Left lung (tissue), 10 donors: ENCODE measurements around the gene NINJ1. TPM values are rescaled to one million over a fixed set of nuclear protein-coding genes. Genes with fewer than 3 reads are reported as not detected.

Experiments
- ATAC-seq: fragments of 200-7000 bp; cut with Tn5 transposase; one replicate; pipeline ENCODE4 v1.9.1; 2020; ENCODE audit warnings: moderate library complexity
- DNase-seq, 4 donors: peaks; one replicate each; pipeline ENCODE4 v3.0.0-alpha.2; 2013 to 2020
- H3K27ac ChIP-seq, 2 donors: fragments of 200-600 bp; sonication (generic) in 1 of 2; one replicate each; pipeline versions ENCODE4 v1.5.0 to v1.8.0; 2020 to 2021
- H3K27me3 ChIP-seq, 2 donors: fragments of 200-600 bp; sonication (generic) in 1 of 2; one replicate each; pipeline versions ENCODE4 v1.5.0 to v1.8.0; 2020 to 2021
- H3K36me3 ChIP-seq, 2 donors: fragments of 200-600 bp; sonication (generic) in 1 of 2; one replicate each; pipeline versions ENCODE4 v1.5.0 to v1.8.0; 2020 to 2021
- H3K4me1 ChIP-seq, 2 donors: fragments of 200-600 bp; one replicate each; pipeline ENCODE4 v1.8.0; 2021
- H3K4me3 ChIP-seq, 2 donors: fragments of 200-600 bp; sonication (generic) in 1 of 2; one replicate each; pipeline versions ENCODE4 v1.5.0 to v1.8.0; 2020 to 2021; ENCODE audit warnings: mild to moderate bottlenecking in 1 of 2
- H3K9me3 ChIP-seq, 2 donors: fragments of 200-600 bp; sonication (generic) in 1 of 2; one replicate each; pipeline versions ENCODE4 v1.5.0 to v1.8.0; 2020 to 2021
- CTCF ChIP-seq, 2 donors: fragments of 200-600 bp; sonication (generic) in 1 of 2; IDR thresholded peaks; one replicate each; pipeline versions ENCODE4 v1.5.0 to v1.8.0; 2021; ENCODE audit warnings: antibody characterized with exemption in 2 of 2
- intact Hi-C, 2 donors: fragments of 100-400 bp; cut with DNase I; formaldehyde crosslinking; loops; one replicate each; pipeline versions ENCODE4 v1.11.2 to v1.14.2; 2022
- polyA plus RNA-seq, 6 donors: library from polyadenylated mRNA; unstranded; fragments of 120-200 nt; gene quantifications; one replicate each; pipeline ENCODE4 v1.2.1, GENCODE V29; 2013; ENCODE audit not compliant: insufficient read length in 6 of 6
- total RNA-seq, 2 donors: library from RNA; stranded (reverse); fragmentation: NEBNext Ultra II Directional; extraction: Animal tissue kit (Norgen Biotek cat#: 25700); gene quantifications; one replicate each; pipeline ENCODE4 v1.2.1, GENCODE V29; 2021
- donor health status: DM: no; HTN: yes; CAD: no.
- donor health status: DM: no; HTN: no; CAD: no.

NINJ1 gene
- total and polyA plus RNA-seq, 8 donors: 29.8 to 83.5 (median 37.8) TPM

- H3K9me3 ChIP-seq: no peaks in the 10 kb centered on the region
- no peak overlapping the region for H3K4me3 ChIP-seq
- H3K27me3 ChIP-seq: no peaks in the 10 kb centered on the region
- H3K27ac ChIP-seq: peak overlapping the region; percentile 57 to 82
- peaks cover 28 to 91% of the 10 kb centered on the region in 2 donors for H3K4me1 ChIP-seq
- peaks cover 0 to 51% of the 10 kb centered on the region in 2 donors for H3K36me3 ChIP-seq
- TF ChIP-seq CTCF (IDR thresholded peaks at IDR 0.05): no peak
- intact Hi-C loops: no loop called here
- peak in 3 of 4 donors; percentile 46 to 60 (median 60) for DNase-seq
- peak; percentile 29 for ATAC-seq
Observed at GRCh38 chr9:93126825-93127368, 7.2 kb downstream of the NINJ1 start.

- peak in 1 of 4 donors; percentile 31 for DNase-seq
- H3K36me3 ChIP-seq: peaks cover 0 to 58% of the 10 kb centered on the region in 2 donors
- ATAC-seq: no peak
- no peaks in the 10 kb centered on the region for H3K9me3 ChIP-seq
- no peak for TF ChIP-seq CTCF (IDR thresholded peaks at IDR 0.05)
- H3K27ac ChIP-seq: peak overlapping the region in 1 of 2 donors; percentile 82
- intact Hi-C loops: no loop called here
- peaks cover 22 to 91% of the 10 kb centered on the region in 2 donors for H3K4me1 ChIP-seq
- H3K4me3 ChIP-seq: no peak overlapping the region
- H3K27me3 ChIP-seq: no peaks in the 10 kb centered on the region
Observed at GRCh38 chr9:93126151-93126781, 7.8 kb downstream of the NINJ1 start.

GRCh38 chr9:93125331-93125894 is 8.6 kb downstream of the NINJ1 start:
- H3K9me3 ChIP-seq: no peaks in the 10 kb centered on the region
- peaks cover 0 to 60% of the 10 kb centered on the region in 2 donors for H3K36me3 ChIP-seq

GRCh38 chr9:93124793-93125192 is 9.3 kb downstream of the NINJ1 start:
- no peak for ATAC-seq
- intact Hi-C loops: no loop called here
- Histone ChIP-seq H3K9me3 (no peaks in the 10 kb centered on the region), H3K4me1 (peaks cover 20 to 91% of the 10 kb centered on the region in 2 donors), H3K4me3 (no peak overlapping the region), H3K27me3 (no peaks in the 10 kb centered on the region), H3K27ac (no peak overlapping the region), H3K36me3 (peaks cover 0 to 60% of the 10 kb centered on the region in 2 donors)
- TF ChIP-seq CTCF (IDR thresholded peaks at IDR 0.05): no peak
- peak in 2 of 4 donors; percentile 30 to 54 for DNase-seq

More at GRCh38 chr9:93125331-93125894, 8.6 kb downstream of the NINJ1 start:
- H3K4me3 ChIP-seq: no peak overlapping the region
- peak in 1 of 4 donors; percentile 16 for DNase-seq
- no peak for ATAC-seq
- intact Hi-C loops: no loop called here
- no peak for TF ChIP-seq CTCF (IDR thresholded peaks at IDR 0.05)
- H3K27ac ChIP-seq: no peak overlapping the region
- peaks cover 15 to 91% of the 10 kb centered on the region in 2 donors for H3K4me1 ChIP-seq
- H3K27me3 ChIP-seq: no peaks in the 10 kb centered on the region

- no peak overlapping the region for H3K4me3 ChIP-seq
- H3K27ac ChIP-seq: no peak overlapping the region
- DNase-seq: peak in 2 of 4 donors; percentile 34 to 67
- H3K9me3 ChIP-seq: no peaks in the 10 kb centered on the region
- peaks cover 21 to 91% of the 10 kb centered on the region in 2 donors for H3K4me1 ChIP-seq
- H3K27me3 ChIP-seq: no peaks in the 10 kb centered on the region
- intact Hi-C loops: no loop called here
- TF ChIP-seq CTCF (IDR thresholded peaks at IDR 0.05): no peak
- no peak for ATAC-seq
- H3K36me3 ChIP-seq: peaks cover 0 to 60% of the 10 kb centered on the region in 2 donors
Observed at GRCh38 chr9:93123561-93124283, 10.3 kb downstream of the NINJ1 start.
